HepG2 (cell line): ENCODE measurements around the gene POLE3. TPM values are rescaled to one million over a fixed set of nuclear protein-coding genes. Genes with fewer than 3 reads are reported as not detected.

Experiments
- AHR ChIP-seq: IDR thresholded peaks from 2 replicates; pipeline ENCODE4 v1.6.1; 2018; ENCODE audit warnings: missing genetic modification reagents, missing compliant biosample characterization
- BRF2 ChIP-seq: sonication (generic); formaldehyde crosslinking; IDR thresholded peaks from 2 replicates; pipeline ENCODE4 v1.8.1; 2022; ENCODE audit warnings: mild to moderate bottlenecking, missing genetic modification reagents
- GLMP ChIP-seq: sonication (generic); formaldehyde crosslinking; IDR thresholded peaks from 2 replicates; pipeline ENCODE4 v1.9.0; 2021; ENCODE audit warnings: missing genetic modification reagents, mild to moderate bottlenecking, borderline replicate concordance
- HDAC1 ChIP-seq: sonication (generic); formaldehyde crosslinking; IDR thresholded peaks from 2 replicates; pipeline ENCODE4 v1.5.1; 2020; ENCODE audit warnings: mild to moderate bottlenecking, missing genetic modification reagents
- KDM6A ChIP-seq: IDR thresholded peaks from 2 replicates; pipeline ENCODE4 v1.6.1; 2016; ENCODE audit warnings: low read depth
- MAZ ChIP-seq, 2 experiments: sonication (generic) in 1 of 2; formaldehyde crosslinking in 1 of 2; IDR thresholded peaks; 2 replicates each; pipeline versions ENCODE4 v1.5.0 to v1.6.1; 2012 to 2020; ENCODE audit warnings: low read depth in 2 of 2, mild to moderate bottlenecking in 2 of 2, borderline replicate concordance in 1 of 2, improper control_type of control experiment in 1 of 2, low read length in 1 of 2, missing genetic modification reagents in 1 of 2, moderate library complexity in 1 of 2
- MIER2 ChIP-seq: IDR thresholded peaks from 2 replicates; pipeline ENCODE4 v1.6.1; 2016; ENCODE audit warnings: missing biosample characterization, missing genetic modification reagents
- SIX4 ChIP-seq: sonication (generic); formaldehyde crosslinking; IDR thresholded peaks from 2 replicates; pipeline ENCODE4 v1.4.0; 2020; ENCODE audit warnings: missing genetic modification reagents
- SOX5 ChIP-seq: IDR thresholded peaks from 2 replicates; pipeline ENCODE4 v1.6.1; 2016; ENCODE audit warnings: borderline replicate concordance
- SP5 ChIP-seq: IDR thresholded peaks from 2 replicates; pipeline ENCODE4 v1.6.1; 2016; ENCODE audit warnings: low read depth, borderline replicate concordance
- SRY ChIP-seq: sonication (generic); formaldehyde crosslinking; IDR thresholded peaks from 2 replicates; pipeline ENCODE4 v1.8.0; 2022; ENCODE audit warnings: mild to moderate bottlenecking, missing genetic modification reagents
- TARDBP ChIP-seq: sonication (generic); formaldehyde crosslinking; IDR thresholded peaks from 2 replicates; pipeline ENCODE4 v1.8.0; 2022; ENCODE audit warnings: mild to moderate bottlenecking, missing genetic modification reagents
- TEAD3 ChIP-seq: optimal IDR thresholded peaks from 2 replicates; pipeline ENCODE3; 2016; ENCODE audit warnings: borderline replicate concordance
- ZNF12 ChIP-seq: sonication (generic); formaldehyde crosslinking; IDR thresholded peaks from 2 replicates; pipeline ENCODE4 v1.5.0; 2020; ENCODE audit warnings: missing genetic modification reagents
- ZNF207 ChIP-seq: fragments of 450-650 bp; IDR thresholded peaks from 2 replicates; pipeline ENCODE4 v1.6.1; 2016; ENCODE audit warnings: antibody characterized with exemption, borderline replicate concordance
- ZNF331 ChIP-seq: sonication (generic); formaldehyde crosslinking; IDR thresholded peaks from 2 replicates; pipeline ENCODE4 v1.4.0; 2020; ENCODE audit warnings: missing genetic modification reagents
- ZNF543 ChIP-seq: sonication (generic); formaldehyde crosslinking; IDR thresholded peaks from 2 replicates; pipeline ENCODE4 v1.4.0; 2020; ENCODE audit warnings: mild to moderate bottlenecking, missing genetic modification reagents
- ZNF772 ChIP-seq: sonication (generic); formaldehyde crosslinking; IDR thresholded peaks from 2 replicates; pipeline ENCODE4 v1.5.0; 2020; ENCODE audit warnings: mild to moderate bottlenecking, missing genetic modification reagents
- polyA plus RNA-seq, 8 experiments: library from polyadenylated mRNA; depleted of rRNA in 3 of 8; stranded (reverse) in 7 of 8; unstranded in 1 of 8; fragments of >200 nt; fragmentation: Illumina TruSeq in 4 of 8; extraction: Trizol in 4 of 8; gene quantifications; 2 replicates each; pipeline versions ENCODE4 v1.2.1 to v1.2.3, GENCODE V29; 2011 to 2016; ENCODE audit warnings: low read depth in 4 of 8, missing spikeins in 1 of 8, mixed read lengths in 1 of 8; ENCODE audit not compliant: insufficient read depth in 1 of 8
- total RNA-seq, 5 experiments: library from RNA; depleted of rRNA; stranded (reverse); fragments of >200 nt; fragmentation: Illumina TruSeq; extraction: Trizol; gene quantifications; 2 replicates each; pipeline ENCODE4 v1.2.3, GENCODE V29; 2016; ENCODE audit warnings: low read depth in 1 of 5
- TF ChIP-seq, protein P1 (sequence below): IDR thresholded peaks from 2 replicates; pipeline ENCODE4 v1.6.1; 2016; ENCODE audit warnings: low read depth, missing genetic modification reagents, missing compliant biosample characterization
- TF ChIP-seq, protein P2 (sequence below): sonication (generic); formaldehyde crosslinking; IDR thresholded peaks from 2 replicates; pipeline ENCODE4 v1.9.0; 2021; ENCODE audit warnings: missing genetic modification reagents, borderline replicate concordance

Gene POLE3
- total and polyA plus RNA-seq, 2 of the 13 experiments (the other 11 are each of a cell fraction or from before 2014, with no cell fraction given): 36.0 to 77.2 TPM

DNA sequence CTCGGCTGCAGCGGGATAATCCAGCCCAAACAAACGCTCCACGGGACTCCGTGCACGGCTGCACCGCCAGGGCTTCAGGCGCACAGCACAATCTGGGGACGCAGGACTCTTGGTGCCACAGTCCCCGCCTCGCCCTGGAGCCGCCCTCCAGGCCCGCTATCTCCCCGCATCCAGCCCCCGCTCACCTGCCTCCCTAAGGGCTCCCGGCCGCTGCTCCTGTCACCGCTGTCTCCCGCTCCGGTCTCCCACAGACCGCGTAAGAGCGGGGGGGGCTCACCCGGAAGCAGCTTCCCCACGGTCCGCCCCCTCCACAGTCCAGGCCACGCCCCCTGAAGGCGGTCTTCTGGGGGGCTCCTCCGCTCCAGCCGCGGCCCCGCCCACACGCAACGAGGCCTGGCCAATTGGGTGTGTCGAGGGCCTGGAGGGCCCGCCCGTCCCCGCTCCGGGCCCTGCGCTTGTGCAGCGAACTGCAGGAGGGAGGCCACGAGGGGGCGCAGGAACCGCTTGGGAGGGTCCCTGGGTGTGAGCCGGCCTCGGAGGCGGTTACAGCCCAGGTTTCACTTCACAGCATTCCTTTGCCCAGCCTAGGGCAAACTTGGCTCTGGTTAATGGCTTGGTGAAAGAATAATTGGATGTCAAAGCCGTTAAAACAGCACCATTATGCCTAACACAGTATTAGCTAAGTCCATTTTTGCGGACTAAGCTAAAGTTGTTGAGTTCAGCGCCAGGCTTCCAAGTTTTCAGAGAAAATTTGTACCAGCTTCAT lies 9.3 kb downstream of the POLE3 start, which contains the start of gene ALAD (continued):
- TF ChIP-seq, protein P1, sequence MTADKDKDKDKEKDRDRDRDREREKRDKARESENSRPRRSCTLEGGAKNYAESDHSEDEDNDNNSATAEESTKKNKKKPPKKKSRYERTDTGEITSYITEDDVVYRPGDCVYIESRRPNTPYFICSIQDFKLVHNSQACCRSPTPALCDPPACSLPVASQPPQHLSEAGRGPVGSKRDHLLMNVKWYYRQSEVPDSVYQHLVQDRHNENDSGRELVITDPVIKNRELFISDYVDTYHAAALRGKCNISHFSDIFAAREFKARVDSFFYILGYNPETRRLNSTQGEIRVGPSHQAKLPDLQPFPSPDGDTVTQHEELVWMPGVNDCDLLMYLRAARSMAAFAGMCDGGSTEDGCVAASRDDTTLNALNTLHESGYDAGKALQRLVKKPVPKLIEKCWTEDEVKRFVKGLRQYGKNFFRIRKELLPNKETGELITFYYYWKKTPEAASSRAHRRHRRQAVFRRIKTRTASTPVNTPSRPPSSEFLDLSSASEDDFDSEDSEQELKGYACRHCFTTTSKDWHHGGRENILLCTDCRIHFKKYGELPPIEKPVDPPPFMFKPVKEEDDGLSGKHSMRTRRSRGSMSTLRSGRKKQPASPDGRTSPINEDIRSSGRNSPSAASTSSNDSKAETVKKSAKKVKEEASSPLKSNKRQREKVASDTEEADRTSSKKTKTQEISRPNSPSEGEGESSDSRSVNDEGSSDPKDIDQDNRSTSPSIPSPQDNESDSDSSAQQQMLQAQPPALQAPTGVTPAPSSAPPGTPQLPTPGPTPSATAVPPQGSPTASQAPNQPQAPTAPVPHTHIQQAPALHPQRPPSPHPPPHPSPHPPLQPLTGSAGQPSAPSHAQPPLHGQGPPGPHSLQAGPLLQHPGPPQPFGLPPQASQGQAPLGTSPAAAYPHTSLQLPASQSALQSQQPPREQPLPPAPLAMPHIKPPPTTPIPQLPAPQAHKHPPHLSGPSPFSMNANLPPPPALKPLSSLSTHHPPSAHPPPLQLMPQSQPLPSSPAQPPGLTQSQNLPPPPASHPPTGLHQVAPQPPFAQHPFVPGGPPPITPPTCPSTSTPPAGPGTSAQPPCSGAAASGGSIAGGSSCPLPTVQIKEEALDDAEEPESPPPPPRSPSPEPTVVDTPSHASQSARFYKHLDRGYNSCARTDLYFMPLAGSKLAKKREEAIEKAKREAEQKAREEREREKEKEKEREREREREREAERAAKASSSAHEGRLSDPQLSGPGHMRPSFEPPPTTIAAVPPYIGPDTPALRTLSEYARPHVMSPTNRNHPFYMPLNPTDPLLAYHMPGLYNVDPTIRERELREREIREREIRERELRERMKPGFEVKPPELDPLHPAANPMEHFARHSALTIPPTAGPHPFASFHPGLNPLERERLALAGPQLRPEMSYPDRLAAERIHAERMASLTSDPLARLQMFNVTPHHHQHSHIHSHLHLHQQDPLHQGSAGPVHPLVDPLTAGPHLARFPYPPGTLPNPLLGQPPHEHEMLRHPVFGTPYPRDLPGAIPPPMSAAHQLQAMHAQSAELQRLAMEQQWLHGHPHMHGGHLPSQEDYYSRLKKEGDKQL (CRISPR knock-in tag): no peak
- TF ChIP-seq ZNF207: no peak
- TF ChIP-seq KDM6A (CRISPR knock-in tag): 0 out of 2 replicates have a peak, but pooled peaks have one; percentile 38
- 0 out of 2 replicates have a peak, but pooled peaks have one; percentile 63 for TF ChIP-seq BRF2 (CRISPR knock-in tag)
- peak; percentile 84 for TF ChIP-seq TARDBP (CRISPR knock-in tag)
- TF ChIP-seq SRY (CRISPR knock-in tag): no peak
- peak; percentile 92 for TF ChIP-seq HDAC1
- TF ChIP-seq SP5 (CRISPR knock-in tag): no peak; the same call in 1 of the 2 replicates
- TF ChIP-seq, protein P2, sequence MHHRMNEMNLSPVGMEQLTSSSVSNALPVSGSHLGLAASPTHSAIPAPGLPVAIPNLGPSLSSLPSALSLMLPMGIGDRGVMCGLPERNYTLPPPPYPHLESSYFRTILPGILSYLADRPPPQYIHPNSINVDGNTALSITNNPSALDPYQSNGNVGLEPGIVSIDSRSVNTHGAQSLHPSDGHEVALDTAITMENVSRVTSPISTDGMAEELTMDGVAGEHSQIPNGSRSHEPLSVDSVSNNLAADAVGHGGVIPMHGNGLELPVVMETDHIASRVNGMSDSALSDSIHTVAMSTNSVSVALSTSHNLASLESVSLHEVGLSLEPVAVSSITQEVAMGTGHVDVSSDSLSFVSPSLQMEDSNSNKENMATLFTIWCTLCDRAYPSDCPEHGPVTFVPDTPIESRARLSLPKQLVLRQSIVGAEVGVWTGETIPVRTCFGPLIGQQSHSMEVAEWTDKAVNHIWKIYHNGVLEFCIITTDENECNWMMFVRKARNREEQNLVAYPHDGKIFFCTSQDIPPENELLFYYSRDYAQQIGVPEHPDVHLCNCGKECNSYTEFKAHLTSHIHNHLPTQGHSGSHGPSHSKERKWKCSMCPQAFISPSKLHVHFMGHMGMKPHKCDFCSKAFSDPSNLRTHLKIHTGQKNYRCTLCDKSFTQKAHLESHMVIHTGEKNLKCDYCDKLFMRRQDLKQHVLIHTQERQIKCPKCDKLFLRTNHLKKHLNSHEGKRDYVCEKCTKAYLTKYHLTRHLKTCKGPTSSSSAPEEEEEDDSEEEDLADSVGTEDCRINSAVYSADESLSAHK (CRISPR knock-in tag): no peak
- peak; percentile 90 for TF ChIP-seq ZNF331
- TF ChIP-seq AHR (CRISPR knock-in tag): no peak
- peak; percentile 60; the same call in 1 of the 2 replicates for TF ChIP-seq SOX5 (CRISPR knock-in tag)
- peak; percentile 65 for TF ChIP-seq TEAD3 (CRISPR knock-in tag)
- no peak for TF ChIP-seq MIER2 (CRISPR knock-in tag)
- TF ChIP-seq GLMP (CRISPR knock-in tag): no peak
- TF ChIP-seq MAZ (IDR thresholded peaks at IDR 0.05; ENCODE audit: borderline replicate concordance, low read depth, low read length): 0 out of 2 replicates have a peak, but pooled peaks have one; percentile 44
- TF ChIP-seq MAZ (CRISPR knock-in tag; IDR thresholded peaks at IDR 0.05; ENCODE audit: low read depth): peak; percentile 92
- TF ChIP-seq ZNF543 (CRISPR knock-in tag): 0 out of 2 replicates have a peak, but pooled peaks have one; percentile 67
- no peak; the same call in 1 of the 2 replicates for TF ChIP-seq SIX4 (CRISPR knock-in tag)
- 0 out of 2 replicates have a peak, but pooled peaks have one; percentile 13 for TF ChIP-seq ZNF12 (CRISPR knock-in tag)
- TF ChIP-seq ZNF772: peak; percentile 66
